Measurements from ENCODE around the gene SRSF5.

GRCh38 chr14:69771136-69771535, 4.2 kb downstream of the SRSF5 start:
- TF ChIP-seq POLR2A (IDR thresholded peaks at IDR 0.05) (no peak), CTCF (IDR thresholded peaks at IDR 0.05) (no peak), POLR2AphosphoS5 (IDR thresholded peaks at IDR 0.05) (no peak), EP300 (IDR thresholded peaks at IDR 0.05) (no peak)
